ENCODE results near the gene TOX3. TPM values are rescaled to one million over a fixed set of nuclear protein-coding genes. Genes with fewer than 3 reads are reported as not detected.

The TOX3 gene
- total and polyA plus RNA-seq, 2 of the 8 experiments (the other 6 are each of a cell fraction or from before 2014, with no cell fraction given) = 16.7 to 31.2 TPM

DNA sequence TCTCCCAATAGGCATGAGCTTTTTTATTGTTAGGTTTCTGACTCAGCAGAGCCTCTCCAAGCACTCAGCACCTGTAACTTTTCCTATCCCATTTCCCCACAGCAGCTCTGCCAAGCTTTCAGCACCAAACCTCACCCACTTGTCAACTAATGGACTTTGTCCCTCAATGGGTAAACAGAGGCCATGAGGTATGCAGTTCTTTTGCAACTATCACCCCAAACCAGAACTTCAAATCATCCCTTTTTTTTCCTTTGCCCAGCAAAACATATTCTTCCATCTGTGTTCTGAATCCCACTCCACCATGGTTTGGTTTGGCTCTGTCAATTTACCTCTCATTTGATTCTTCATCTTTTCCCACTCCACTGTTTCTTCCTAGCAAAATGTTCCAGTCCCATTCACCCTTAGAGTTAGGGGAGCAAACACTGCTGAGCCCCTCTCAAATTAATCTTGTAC is 58.1 kb downstream of the TOX3 start:
- Histone ChIP-seq H3K23ac (ENCODE audit: insufficient read length) (no peak overlapping the region), H3K4me2 (ENCODE audit: insufficient read depth in 1 of 2, low read depth in 2 of 2, low read length in 2 of 2) (no peak overlapping the region), H3K23me2 (ENCODE audit: low read depth, low read length) (no peaks in the 10 kb centered on the region), H3K4me3 (ENCODE audit: extremely low read depth in 1 of 4, insufficient read depth in 2 of 4, low read depth in 3 of 4, low read length in 4 of 4) (no peak overlapping the region), H2AK5ac (ENCODE audit: low read depth, low read length) (no peak overlapping the region), H3K4ac (replicated peaks; ENCODE audit: insufficient read length, low read depth, low read length) (no peak overlapping the region), H3K9ac (replicated peaks in 1 of 4; ENCODE audit: extremely low read depth in 1 of 4, low read depth in 3 of 4, low read length in 3 of 4) (no peak overlapping the region), H2BK5ac (ENCODE audit: low read depth, low read length) (no peak overlapping the region), H3K14ac (ENCODE audit: insufficient read length) (no peak overlapping the region), H3K79me2 (ENCODE audit: control insufficient read depth in 1 of 2, insufficient read depth in 2 of 2, low read length in 2 of 2) (peaks cover 0 to 78% of the 10 kb centered on the region in 2 experiments; a peak in 3 of 4 replicates), H4K20me1 (replicated peaks in 1 of 2; ENCODE audit: control insufficient read depth in 1 of 2, insufficient read depth in 2 of 2, low read length in 2 of 2) (peaks cover 0 to 5% of the 10 kb centered on the region in 2 experiments), H2BK12ac (ENCODE audit: low read depth, low read length) (no peak overlapping the region), H3K36me3 (ENCODE audit: control insufficient read depth in 2 of 4, insufficient read depth in 4 of 4, low read length in 3 of 4) (peaks cover 0 to 5% (median 0%) of the 10 kb centered on the region in 4 experiments; a peak in 1 of 8 replicates), H3K79me1 (ENCODE audit: low read depth, low read length) (0 out of 2 replicates have a peak, but pooled peaks cover 2% of the 10 kb centered on the region), H2AFZ (ENCODE audit: low read length) (no peak overlapping the region), H2BK120ac (replicated peaks; ENCODE audit: low read depth, low read length) (no peak overlapping the region), H3K18ac (ENCODE audit: extremely low read depth, low read length) (no peak overlapping the region), H3K27me3 (replicated peaks in 1 of 4; ENCODE audit: control insufficient read depth in 3 of 4, extremely low read depth in 1 of 4, insufficient read depth in 3 of 4, low read length in 3 of 4) (no peaks in the 10 kb centered on the region), H3K4me1 (replicated peaks in 1 of 4; ENCODE audit: control insufficient read depth in 3 of 4, insufficient read depth in 4 of 4, low read length in 3 of 4) (no peaks in the 10 kb centered on the region), H2BK20ac (ENCODE audit: low read length) (no peak overlapping the region), H2BK15ac (ENCODE audit: low read length) (no peak overlapping the region), H4K8ac (ENCODE audit: extremely low read depth, insufficient read depth, low read length) (no peak overlapping the region), H3K56ac (replicated peaks; ENCODE audit: insufficient read length, low read depth, low read length) (no peak overlapping the region), H4K5ac (ENCODE audit: insufficient read length, low read depth, low read length) (no peak overlapping the region), H3K9me3 (ENCODE audit: insufficient read depth in 2 of 2, low read depth in 1 of 2, low read length in 1 of 2) (no peaks in the 10 kb centered on the region), H4K91ac (replicated peaks; ENCODE audit: insufficient read length, low read length) (no peak overlapping the region), H3K27ac (ENCODE audit: low read depth, low read length) (no peak overlapping the region)
- CTCF ChIA-PET (ENCODE audit: partially characterized antibody) = interaction anchor here (1.1 to 1.3 kb wide), 2 partner anchors 11 to 419 kb away, joined by 3 read pairs; no protein-coding TSS in a partner anchor
- POLR2A ChIA-PET (ENCODE audit: partially characterized antibody) = no interaction called here
- FAIRE-seq = no peak
- DNase-seq (ENCODE audit: low read depth in 1 of 2, low spot score in 2 of 2) = no peak
- no peak for TF ChIP-seq EP300 (IDR thresholded peaks at IDR 0.05; ENCODE audit: borderline replicate concordance in 1 of 2, low read depth in 2 of 2, low read length in 2 of 2)
- no peak for TF ChIP-seq SIX5 (IDR thresholded peaks at IDR 0.05; ENCODE audit: low read depth, low read length)
- TF ChIP-seq, protein P1, sequence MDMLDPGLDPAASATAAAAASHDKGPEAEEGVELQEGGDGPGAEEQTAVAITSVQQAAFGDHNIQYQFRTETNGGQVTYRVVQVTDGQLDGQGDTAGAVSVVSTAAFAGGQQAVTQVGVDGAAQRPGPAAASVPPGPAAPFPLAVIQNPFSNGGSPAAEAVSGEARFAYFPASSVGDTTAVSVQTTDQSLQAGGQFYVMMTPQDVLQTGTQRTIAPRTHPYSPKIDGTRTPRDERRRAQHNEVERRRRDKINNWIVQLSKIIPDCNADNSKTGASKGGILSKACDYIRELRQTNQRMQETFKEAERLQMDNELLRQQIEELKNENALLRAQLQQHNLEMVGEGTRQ (IDR thresholded peaks at IDR 0.05; ENCODE audit: low read length) = no peak
- TF ChIP-seq TBP (IDR thresholded peaks at IDR 0.05; ENCODE audit: low read depth, low read length) = no peak
- no peak for TF ChIP-seq NANOG (IDR thresholded peaks at IDR 0.05; ENCODE audit: insufficient read depth, low read depth, low read length, poor library complexity, severe bottlenecking)
- no peak for TF ChIP-seq CREB1 (IDR thresholded peaks at IDR 0.05)
- TF ChIP-seq CEBPB (IDR thresholded peaks at IDR 0.05; ENCODE audit: low read depth, low read length) = no peak

Data from H1 (cell line).